GM19372 (cell line): ENCODE results near the gene TAF11L14.
"Not testable (repeated sequence)": the region's sequence is repeated elsewhere in the genome, so short reads cannot be mapped to it uniquely, and the experiment has no call there.

ENCODE experiments used
- ATAC-seq: cut with Tn5 transposase; IDR thresholded peaks from one replicate; pipeline ENCODE4 v1.9.1; 2021; ENCODE audit warnings: mild to moderate bottlenecking, low read depth, moderate library complexity; ENCODE audit not compliant: unreplicated experiment

The TAF11L14 gene

DNA sequence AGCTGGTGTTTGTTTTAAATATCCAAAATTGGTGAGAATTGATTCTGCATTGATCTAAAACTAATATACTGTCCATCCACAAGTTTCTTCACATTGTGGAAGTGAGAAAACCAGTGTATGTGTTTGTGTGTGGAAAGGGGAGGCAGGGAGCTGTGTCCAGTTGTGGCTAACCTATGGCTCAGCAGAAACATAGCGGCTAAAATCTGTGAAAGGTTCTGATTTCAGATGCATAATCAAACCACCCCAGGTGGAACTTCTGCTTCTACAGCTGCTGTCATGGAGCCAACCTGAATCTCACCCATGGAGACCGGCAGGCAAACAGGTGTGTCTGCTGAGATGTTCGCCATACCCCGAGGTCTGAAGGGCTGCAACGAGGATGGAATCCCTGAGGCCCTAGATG lies at the start of gene TAF11L14:
TSS of gene TAF11L14 (plus strand) at position 301 of the 400 bp plus-strand sequence.
- no peak for ATAC-seq

DNA sequence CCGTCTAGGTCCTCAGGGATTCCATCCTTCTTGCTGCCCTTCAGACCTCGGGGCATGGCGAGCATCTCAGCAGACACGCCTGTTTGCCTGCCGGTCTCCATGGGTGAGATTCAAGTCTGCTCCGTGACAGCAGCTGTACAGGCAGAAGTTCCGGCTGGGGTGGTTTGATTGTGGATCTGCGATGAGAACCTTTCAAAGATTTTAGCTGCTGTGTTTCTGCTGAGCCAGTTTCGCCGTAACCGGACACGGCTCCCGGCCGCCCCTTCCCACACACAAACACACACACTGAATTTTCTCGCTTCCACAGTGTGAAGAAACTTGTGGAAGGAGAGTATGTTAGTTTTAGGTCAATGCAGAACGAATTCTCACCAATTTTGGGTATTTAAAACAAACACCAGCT lies 48.6 kb upstream of the TAF11L14 start, which contains the start of gene TAF11L7:
TSS of gene TAF11L7 (minus strand) at position 101 of the 400 bp plus-strand sequence.
- not testable (repeated sequence) for ATAC-seq

DNA sequence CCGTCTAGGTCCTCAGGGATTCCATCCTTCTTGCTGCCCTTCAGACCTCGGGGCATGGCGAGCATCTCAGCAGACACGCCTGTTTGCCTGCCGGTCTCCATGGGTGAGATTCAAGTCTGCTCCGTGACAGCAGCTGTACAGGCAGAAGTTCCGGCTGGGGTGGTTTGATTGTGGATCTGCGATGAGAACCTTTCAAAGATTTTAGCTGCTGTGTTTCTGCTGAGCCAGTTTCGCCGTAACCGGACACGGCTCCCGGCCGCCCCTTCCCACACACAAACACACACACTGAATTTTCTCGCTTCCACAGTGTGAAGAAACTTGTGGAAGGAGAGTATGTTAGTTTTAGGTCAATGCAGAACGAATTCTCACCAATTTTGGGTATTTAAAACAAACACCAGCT lies 43.4 kb upstream of the TAF11L14 start, which contains the start of gene TAF11L8:
TSS of gene TAF11L8 (minus strand) at position 101 of the 400 bp plus-strand sequence.
- ATAC-seq = not testable (repeated sequence)

DNA sequence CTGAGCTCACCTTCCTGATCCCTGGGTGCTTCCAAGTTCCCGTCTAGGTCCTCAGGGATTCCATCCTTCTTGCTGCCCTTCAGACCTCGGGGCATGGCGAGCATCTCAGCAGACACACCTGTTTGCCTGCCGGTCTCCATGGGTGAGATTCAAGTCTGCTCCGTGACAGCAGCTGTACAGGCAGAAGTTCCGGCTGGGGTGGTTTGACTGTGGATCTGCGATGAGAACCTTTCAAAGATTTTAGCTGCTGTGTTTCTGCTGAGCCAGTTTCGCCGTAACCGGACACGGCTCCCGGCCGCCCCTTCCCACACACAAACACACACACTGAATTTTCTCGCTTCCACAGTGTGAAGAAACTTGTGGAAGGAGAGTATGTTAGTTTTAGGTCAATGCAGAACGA lies 40.0 kb upstream of the TAF11L14 start, which contains the start of gene TAF11L9:
TSS of gene TAF11L9 (minus strand) at position 140 of the 400 bp plus-strand sequence.
- not testable (repeated sequence) for ATAC-seq

DNA sequence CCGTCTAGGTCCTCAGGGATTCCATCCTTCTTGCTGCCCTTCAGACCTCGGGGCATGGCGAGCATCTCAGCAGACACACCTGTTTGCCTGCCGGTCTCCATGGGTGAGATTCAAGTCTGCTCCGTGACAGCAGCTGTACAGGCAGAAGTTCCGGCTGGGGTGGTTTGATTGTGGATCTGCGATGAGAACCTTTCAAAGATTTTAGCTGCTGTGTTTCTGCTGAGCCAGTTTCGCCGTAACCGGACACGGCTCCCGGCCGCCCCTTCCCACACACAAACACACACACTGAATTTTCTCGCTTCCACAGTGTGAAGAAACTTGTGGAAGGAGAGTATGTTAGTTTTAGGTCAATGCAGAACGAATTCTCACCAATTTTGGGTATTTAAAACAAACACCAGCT lies 36.5 kb upstream of the TAF11L14 start, which contains the start of gene TAF11L10:
TSS of gene TAF11L10 (minus strand) at position 101 of the 400 bp plus-strand sequence.
- not testable (repeated sequence) for ATAC-seq

DNA sequence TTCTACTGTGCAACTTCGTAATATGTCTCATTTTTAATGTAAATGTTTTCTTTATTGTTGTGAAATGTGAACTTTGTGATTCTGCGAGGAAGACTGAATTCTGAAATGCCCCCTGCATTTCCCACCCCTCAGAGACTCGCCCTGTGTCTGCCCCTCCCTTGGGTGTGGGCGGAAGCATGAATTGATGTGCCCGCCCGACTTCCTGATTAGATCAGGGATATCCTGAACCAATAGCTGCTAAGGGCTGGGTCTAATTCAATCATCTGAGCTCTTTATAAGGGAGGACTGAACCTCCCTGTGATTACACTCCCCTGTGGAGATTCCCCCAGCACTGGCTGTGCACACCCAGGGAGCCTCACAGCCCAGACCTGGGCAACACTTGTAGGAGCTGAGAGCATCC lies 30.4 kb upstream of the TAF11L14 start, which contains the start of gene TAF11L11:
TSS of gene TAF11L11 (plus strand) at position 304 of the 400 bp plus-strand sequence.
- not testable (repeated sequence) for ATAC-seq

DNA sequence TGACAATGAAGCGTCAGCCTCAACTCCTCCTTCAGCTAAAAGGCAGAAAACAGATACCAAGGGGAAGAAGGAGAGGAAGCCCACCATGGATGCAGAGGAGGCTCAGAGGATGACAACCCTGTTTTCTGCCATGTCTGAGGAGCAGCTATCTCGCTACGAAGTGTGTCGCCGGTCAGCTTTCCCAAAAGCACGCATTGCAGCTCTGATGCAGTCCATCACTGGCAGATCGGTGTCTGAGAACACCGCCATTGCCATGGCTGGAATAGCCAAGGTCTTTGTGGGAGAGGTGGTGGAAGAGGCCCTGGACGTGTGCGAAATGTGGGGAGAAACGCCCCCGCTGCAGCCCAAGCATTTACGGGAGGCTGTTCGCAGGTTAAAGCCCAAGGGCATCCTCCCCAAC lies 29.3 kb upstream of the TAF11L14 start:
- no peak for ATAC-seq

DNA sequence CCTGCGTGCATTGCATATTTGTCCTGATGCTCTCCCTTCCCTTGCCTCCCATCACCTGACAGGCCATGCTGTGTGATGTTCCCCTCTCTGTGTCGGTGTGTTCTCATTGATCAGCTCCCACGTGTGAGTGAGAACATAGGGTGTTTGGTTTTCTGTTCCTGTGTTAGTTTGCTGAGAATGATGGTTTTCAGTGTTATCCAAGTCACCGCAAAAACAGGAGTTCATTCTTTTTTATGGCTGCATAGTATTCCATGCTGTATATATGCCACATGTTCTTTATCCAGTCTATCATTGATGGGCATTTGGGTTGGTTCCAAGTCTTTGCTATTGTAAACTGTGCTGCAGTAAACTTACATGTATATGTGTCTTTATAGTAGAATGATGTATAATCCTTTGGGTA lies 26.8 kb upstream of the TAF11L14 start:
- not testable (repeated sequence) for ATAC-seq

DNA sequence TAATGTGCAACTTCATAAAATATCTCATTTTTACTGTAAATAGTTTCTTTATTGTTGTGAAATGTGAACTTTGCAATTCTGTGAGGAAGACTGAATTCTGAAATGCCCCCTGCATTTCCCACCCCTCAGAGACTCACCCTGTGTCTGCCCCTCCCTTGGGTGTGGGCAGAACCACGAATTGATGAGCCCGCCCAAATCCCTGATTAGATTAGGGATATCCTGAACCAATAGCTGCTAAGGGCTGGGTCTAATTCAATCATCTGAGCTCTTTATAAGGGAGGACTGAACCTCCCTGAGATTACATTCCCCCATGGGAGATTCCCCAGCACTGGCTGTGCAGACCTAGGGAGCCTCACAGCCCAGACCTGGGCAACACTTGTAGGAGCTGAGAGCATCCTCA lies 24.2 kb upstream of the TAF11L14 start, which contains the start of gene TAF11L12:
TSS of gene TAF11L12 (plus strand) at position 301 of the 400 bp plus-strand sequence.
- not testable (repeated sequence) for ATAC-seq

DNA sequence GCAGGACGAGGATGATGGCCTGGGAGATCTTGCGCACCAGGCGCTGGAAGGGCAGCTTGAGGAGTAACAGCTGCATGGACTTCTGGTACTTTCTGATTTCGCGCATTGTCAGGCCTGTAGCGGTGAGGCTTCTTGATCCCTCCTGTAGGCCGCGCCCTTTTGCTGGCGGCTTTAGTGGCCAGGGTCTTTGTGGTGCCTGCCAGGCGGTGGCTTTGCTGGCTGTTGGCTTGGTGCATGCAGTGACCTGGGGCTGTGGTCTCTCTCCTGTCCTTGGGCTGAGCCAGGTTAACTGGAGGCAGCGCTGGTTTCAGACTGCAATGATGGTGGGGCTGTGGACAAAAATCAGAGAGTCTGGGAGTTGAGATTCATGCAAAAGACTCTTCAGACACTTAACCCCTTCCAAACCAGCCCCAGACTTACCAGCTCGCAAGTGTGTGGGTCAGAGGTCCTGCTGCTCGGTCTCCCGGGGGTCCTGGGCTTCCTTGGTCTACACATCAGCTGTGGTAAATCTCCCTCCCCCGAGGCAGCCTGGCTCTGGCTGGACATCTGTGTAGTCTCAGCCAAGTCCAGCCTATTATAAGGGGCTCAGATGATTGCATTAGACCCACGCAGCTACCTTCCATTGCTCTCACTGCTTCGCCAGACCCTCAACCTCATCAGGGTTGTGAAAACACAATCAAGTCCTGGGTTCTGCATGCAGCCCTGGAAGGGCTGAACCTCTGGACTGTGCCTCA lies 19.2 kb upstream of the TAF11L14 start:
- ATAC-seq = no peak

DNA sequence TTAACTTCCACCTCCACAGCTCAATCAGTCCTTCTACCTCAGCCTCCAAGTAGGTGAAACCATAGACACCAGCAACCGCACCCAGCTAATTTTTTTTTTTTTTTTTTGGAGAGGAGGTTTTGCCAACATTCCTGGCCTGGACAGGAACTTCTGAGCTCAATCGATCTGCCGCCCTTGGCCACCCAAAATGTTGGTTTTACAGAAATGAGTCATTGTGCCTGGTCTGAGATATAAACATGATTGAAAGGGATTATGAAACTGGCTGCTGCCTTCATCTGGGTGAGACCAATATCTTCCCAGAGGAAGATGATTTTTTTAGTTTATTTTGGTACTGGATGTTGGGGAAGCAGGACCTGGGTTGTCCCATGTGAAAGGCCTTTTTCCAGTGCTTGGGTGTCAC lies 14.9 kb upstream of the TAF11L14 start:
- no peak for ATAC-seq

DNA sequence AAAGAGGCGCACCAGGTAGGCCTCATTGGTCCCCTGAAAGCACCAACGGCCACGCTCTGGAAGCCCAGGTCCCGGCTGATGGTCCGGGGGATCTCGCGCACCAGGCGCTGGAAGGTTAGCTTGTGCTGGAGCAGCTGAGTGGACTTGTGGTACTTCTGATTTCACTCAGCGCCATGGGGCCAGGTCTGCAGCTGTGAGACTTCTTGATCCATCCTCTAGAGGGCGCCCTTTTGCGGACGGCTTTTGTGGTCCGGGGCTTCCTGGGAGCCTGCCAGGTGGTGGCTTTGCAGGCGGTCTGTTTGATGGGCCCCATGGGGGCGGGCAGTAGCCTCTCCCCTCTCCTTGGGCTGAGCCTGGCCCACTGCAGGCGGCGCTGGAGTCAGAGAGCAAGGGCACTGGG lies 13.6 kb upstream of the TAF11L14 start:
- ATAC-seq = no peak

DNA sequence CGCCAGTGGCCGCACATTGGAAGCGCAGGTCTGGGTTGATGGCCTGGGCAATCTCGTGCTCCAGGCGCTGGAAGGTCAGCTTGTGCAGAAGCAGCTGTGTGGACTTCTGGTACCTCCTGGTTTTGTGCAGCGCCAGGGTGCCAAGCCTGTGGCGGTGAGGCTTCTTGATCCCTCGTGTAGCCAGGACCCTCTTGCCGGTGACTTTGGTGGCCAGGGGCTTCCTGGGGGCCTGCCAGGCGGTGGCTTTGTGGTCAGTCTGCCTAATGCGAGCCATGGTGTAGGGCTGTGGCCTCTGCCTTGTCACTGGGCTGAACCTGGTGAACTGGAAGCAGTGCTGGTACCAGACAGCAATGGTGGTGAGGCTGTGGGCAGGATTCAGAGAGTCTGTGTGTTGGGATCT lies 8.6 kb upstream of the TAF11L14 start:
- no peak for ATAC-seq

DNA sequence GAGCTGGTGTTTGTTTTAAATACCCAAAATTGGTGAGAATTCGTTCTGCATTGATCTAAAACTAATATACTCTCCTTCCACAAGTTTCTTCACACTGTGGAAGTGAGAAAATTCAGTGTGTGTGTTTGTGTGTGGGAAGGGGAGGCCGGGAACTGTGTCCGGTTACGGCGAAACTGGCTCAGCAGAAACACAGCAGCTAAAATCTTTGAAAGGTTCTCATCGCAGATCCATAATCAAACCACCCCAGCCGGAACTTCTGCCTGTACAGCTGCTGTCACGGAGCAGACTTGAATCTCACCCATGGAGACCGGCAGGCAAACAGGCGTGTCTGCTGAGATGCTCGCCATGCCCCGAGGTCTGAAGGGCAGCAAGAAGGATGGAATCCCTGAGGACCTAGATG lies 2.5 kb upstream of the TAF11L14 start, which contains the start of gene TAF11L13:
TSS of gene TAF11L13 (plus strand) at position 301 of the 400 bp plus-strand sequence.
- not testable (repeated sequence) for ATAC-seq

DNA sequence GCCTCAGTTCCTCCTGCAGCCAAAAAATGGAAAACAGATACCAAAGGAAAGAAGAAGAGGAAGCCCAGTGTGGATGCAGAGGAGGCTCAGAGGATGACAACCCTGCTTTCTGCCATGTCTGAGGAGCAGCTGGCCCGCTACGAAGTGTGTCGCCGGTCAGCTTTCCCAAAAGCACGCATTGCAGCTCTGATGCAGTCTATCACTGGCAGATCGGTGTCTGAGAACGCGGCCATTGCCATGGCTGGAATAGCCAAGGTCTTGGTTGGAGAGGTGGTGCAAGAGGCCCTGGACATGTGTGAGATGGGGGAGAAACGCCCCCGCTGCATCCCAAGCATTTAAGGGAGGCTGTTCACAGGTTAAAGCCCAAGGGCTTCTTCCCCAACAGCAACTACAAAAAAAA lies 15.0 kb downstream of the TAF11L14 start:
- ATAC-seq = not testable (repeated sequence)

DNA sequence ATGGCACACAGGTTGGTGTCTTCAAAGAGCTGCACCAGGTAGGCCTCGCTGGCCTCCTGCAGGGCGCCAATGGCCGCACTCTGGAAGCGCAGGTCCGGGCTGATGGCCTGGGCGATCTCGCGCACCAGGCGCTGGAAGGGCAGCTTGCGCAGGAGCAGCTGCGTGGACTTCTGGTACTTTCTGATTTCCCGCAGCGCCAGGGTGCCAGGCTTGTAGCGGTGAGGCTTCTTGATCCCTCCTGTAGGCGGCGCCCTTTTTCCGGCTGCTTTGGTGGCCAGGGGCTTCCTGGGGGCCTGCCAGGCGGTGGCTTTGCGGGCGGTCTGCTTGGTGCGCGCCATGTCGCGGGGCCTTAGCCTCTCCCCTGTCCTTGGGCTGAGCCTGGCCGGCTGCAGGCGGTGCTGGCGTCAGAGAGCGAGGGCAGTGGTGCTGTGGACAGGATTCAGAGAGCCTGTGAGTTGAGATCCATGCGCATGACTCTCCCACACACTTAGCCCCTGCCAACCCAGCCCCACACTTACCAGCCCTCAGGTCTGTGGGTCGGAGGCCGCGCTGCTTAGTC lies 21.0 kb downstream of the TAF11L14 start:
- not testable (repeated sequence) for ATAC-seq

DNA sequence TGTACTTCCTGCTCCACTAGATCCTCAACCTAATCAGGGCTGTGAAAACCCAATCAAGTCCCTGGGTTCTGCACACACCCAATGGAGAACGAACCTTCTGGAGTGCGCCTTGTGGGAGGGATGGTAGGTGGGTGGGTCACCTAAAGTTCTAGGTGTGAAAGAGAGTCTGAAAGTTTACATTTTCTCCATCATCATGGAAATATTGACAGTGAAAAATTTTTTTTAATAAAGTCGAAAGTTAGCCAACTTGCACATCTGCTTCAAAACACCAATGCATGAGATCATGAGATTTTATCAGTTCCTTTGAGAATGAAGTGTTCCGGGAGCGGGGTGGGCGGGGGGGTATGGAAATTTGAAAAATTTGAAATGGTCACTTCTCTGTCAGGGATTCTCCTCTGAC lies 21.7 kb downstream of the TAF11L14 start:
- ATAC-seq = no peak

DNA sequence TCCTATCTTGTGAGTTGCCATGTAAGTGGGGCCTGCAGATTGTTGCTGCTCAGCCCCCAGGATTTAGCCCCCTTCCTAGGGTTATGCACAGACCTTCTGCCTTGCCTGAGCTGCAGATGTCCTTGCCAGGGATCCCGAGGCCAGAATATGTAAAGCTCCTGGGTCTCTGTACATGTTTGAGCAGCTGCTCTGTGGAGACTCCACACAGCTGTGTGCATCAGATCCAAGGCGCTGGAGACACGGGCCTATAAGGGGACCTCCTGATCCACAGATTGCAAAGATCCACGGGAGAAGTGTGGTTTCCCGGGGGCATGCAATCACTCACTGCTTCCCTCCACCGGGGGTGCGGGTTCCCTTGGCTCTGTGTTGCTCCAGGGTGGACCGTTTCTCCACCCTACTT lies 28.9 kb downstream of the TAF11L14 start:
- ATAC-seq = no peak

DNA sequence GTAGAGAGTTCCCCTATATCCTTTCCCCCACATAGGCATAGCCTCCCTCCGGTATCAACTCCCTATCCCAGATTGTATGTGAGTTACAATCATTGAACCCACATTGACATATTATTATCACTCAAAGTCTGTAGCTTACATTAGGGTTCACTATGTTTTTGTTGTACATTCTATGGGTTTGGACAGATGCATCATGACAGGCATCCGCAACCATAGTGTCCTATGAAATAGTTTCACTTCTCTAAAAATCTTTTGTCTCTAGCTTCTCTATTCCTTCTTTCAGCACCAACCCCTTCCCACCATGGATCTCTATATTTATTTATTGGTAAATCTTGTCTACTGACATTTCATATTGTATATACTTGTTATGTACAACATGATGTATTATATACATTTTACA lies 31.6 kb downstream of the TAF11L14 start:
- ATAC-seq = no peak

DNA sequence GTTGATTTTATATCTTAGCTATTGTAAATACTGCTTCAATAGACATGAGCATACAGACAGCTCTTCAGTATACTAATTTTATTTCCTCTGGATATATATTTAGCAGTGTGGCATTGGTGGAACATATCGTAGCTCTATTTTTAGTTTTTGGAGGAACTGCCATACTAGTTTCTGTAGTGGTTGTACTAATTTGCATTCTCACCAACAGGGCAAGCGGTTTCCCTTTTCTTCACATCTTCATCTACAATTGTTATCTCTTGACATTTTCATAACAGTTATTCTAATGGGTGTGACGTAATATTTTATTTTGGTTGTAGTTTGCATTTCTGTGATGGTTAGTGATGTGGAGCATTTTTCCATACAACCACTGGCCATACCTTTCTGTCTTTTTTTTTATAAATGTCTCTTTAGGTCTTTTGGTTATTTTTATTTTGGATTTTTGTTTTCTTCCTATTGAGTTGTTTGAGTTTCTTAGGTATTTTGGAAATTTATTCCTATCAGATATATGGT lies 32.5 kb downstream of the TAF11L14 start:
- ATAC-seq = no peak

DNA sequence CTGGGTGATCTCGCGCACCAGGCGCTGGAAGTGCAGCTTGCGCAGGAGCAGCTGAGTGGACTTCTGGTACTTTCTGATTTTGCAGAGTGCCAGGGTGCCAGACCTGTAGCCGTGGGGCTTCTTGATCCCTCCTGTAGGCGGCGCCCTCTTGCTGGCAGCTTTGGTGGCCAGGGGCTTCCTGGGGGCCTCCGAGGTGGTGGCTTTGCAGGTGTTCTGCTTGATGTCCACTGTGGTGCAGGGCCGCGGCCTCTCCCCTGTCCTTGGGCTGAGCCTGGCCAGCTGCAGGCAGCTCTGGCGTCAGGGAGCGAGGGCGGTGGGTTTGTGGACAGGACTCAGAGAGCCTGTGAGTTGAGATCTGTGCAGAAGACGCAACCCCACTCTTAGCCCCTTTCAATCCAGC lies 36.1 kb downstream of the TAF11L14 start:
- no peak for ATAC-seq
